ENCODE data around the gene PSMA2.

Gene PSMA2

DNA sequence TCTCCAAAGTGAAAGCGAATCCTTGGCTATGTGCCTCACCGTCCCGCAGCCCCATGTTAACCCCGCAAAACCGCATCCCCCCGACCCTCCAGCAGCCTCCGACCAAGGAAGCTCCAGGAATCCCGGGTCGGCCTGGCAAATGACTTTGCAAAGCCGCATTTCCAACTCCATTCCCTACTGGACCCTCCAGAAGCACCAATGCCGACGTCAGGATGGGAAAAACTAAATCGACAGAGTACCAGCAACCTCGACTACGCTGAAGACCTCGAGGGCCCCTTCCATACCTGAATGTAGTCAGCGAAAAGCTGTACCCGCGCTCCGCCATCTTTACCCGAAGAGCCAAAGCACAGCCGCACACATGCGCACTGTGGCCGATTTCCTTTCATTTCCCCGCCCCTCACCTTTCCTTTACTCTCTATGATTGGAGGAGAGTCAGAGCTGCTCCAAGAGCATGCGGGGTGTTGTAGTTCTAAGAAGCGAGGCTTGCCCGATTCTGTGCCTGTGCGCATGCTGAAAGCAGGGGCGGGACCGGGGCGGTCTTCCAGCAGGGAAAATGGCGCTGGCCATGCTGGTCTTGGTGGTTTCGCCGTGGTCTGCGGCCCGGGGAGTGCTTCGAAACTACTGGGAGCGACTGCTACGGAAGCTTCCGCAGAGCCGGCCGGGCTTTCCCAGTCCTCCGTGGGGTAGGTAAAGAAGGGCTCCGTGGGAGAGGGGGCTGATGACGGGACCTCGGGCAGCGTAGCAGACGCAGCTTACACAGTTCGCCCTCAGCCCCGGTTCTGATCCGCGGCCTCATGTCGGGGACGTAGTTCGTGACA lies at the start of gene PSMA2, which contains the start of gene MRPL32:
PSMA2 (minus strand) TSS at position 341 of the 818 bp plus-strand sequence; CDS start at position 325, 16 bp downstream.
MRPL32 (plus strand) TSS at position 543 of the 818 bp plus-strand sequence; CDS start at position 554, 11 bp downstream.
- DNase-seq, result peak; percentile 98

- no peak for DNase-seq
These were observed 49.6 kb upstream of the PSMA2 start for GRCh38 chr7:42981601-42982000.

DNA sequence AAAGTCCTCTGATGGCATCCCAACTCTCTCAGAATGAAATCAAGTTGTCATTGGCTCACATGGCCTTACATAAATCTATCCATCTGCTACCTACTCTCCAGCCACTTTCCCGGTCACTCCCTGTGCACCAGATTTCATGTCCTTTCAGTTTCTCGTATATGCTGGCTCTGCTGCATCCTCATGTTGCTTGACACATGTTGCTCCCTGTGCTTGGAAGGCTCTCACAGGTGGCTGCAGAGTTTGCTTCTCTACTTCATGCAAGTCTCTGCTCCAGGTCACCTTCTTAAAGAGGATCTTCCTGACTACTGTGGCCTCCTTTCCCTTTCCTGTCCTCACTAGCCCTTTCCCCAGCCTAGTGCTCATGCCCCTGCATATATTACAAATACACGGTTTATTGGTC lies 48.5 kb upstream of the PSMA2 start:
- no peak for DNase-seq

DNA sequence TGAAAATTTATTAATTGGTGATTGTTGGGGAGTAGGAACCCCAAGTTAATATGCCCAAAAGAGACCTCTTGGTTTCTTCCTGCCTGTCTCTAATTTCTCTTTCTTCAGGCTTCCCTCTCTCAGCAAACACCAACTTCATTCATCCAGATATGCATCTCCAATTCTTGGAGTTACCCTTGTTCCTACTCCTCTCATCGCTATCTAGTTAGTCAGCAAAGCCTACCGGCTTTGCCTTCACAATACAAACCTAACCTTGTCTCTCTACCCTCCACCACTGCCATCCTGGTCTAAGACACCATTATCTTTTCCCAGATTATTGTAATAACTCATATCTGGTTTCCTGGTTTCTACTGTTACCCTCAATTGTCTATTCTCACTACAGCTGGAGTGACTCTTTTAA lies 48.1 kb upstream of the PSMA2 start:
- DNase-seq, result no peak

DNA sequence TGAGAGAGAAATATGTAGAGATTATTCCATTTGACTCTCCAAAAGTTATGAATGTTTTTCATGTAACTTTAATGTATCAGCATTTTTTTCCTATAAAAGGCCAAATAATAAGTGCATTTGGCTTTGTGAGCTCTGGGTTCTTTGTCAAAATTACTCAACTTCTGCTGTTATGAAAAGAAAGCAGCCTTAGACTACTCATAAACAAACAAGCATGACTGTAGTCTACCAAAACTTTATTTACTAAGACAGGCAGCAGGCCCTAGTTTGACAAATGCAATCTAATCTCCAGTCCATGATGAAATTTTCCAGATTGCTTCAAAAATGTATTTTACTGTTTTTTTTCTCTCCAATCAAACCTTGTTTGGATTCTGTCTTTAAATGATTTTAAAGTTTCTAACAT lies 46.5 kb upstream of the PSMA2 start:
- no peak for DNase-seq

DNA sequence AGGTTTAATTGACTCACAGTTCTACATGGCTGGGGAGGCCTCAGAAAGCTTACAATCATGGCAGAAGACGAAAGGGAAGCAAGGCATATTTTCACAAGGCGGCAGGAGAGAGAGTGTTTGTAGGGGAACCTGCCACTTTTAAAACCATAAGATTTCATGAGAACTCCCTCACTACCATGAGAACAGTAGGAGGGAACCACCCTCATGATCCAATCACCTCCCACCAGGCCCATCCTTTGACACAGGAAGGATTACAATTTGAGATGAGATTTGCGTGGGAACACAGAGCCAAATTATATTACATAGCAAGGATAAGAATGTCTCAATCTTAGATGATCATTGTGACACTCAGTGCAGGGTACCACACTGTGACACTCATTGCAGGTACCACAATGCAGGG lies 44.4 kb upstream of the PSMA2 start:
- DNase-seq, result no peak

DNA sequence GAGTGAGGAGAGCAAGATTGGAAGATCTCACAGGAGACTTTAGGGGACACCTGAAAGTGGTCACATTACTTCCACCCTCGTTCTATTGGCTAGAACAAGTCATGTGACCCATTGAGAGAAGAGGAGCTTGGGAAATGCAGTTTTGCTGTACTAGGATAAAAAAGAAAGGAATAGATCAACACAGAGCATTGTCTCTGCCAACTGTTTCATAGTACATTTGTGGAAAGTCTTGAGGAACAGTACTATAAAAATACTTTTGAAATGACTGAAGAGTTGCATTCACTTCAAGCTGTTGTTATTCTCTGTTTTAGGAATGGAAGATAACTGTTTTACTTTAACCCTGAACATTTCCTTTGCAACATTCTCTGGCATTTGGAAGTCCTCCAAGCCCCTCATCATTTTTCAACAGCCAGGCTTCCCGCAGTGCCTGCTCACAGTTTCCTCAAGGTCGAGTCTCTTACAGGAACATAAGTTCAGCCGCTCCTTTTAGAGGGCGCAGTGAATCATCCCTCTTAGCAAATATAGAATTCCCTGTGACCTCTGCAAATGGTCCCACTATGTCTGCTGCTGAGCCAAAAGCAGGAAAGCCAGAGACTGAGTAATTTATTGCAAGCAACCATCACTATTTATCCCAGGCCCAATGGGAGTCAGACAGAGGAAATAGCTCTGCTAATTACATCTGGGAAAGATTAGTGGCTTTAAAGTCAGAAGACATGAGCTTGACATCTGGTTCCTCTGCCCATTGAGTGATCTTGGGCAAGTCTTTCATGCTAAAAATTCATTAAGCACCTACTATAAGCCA lies 40.9 kb upstream of the PSMA2 start:
- DNase-seq, result no peak

- no peak for DNase-seq
These were observed 35.4 kb upstream of the PSMA2 start for GRCh38 chr7:42967391-42967790.

- DNase-seq, result no peak
These were observed 33.2 kb upstream of the PSMA2 start for GRCh38 chr7:42964849-42965805.

DNA sequence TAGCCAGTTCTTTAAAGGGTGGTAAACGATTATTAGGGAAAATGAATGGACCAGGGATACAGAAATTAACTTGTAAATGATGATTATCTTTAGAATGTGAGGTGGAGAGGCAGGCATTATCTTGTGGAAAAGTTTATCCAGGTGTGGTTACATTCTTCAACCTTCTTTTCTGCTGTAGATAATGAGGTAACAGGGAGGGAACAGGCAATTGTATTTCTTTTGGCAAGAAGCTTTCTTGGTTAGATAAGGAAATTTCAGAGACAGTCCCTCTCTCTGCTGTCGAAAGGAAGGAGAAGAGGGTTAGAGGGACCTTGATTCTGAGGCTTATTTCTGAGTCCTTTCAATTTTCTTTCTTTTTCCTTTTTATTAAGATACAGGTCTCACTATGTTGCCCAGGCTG lies 32.3 kb upstream of the PSMA2 start:
- no peak for DNase-seq

DNA sequence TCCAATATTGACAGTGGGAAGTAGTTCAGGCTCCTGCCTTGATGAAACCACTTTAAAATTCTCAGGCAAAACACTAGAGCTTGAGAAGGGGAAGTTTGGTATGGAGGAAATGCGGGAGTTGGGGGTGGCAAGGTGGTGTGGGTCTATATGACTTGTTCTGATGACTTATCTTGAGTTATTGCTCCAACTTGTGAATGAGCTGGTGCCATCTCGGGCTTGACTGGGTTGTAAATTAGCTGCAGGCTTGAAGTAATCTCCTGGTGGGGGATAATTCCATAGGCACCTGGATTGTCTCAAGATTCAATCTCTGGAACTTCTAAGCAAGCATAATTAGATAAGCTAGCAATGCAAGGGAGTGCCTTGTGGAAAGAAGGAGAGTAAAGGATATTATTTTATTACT lies 29.2 kb upstream of the PSMA2 start:
- no peak for DNase-seq

GRCh38 chr7:42960762-42961161 lies 28.8 kb upstream of the PSMA2 start:
- no peak for DNase-seq

DNA sequence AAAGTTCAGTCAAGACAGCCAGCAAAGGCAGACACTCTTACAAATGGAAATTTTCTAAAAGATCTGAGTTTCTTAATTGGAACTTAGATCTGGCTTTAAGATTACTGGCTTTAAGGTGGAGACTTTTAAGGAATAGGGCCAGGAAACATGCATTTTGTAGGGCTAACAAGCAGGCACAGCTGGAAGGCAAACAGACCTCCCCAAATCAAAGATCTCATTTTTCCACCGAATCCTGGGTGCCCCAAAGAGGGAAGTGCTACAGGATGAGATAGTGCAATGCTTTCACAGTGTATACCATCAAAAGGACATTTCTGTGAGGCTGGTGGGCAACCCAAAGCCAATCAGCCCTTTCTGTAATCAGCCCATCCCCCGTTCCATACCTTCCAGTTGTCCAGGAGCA lies 27.6 kb upstream of the PSMA2 start:
- no peak for DNase-seq

GRCh38 chr7:42956062-42956461 lies 24.1 kb upstream of the PSMA2 start:
- DNase-seq, result no peak

DNA sequence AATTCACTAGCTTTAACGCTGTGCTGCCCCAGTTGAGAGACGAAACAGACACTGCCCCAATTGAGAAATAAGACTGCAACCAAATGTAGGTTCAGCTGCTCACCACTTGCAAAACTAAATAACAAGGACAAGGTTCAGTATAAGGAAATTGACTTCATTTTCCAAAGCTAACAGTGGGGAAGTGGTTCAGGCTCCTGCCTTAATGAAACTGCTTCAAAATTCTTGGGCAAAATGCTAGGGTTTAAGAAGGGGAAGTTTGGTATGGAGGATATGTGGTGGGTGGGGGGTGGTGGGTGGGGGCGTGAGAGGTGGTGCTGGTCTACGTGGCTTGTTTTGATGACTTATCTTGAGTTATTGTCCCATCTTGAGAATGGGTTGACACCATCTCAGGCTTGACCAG lies 22.0 kb upstream of the PSMA2 start:
- no peak for DNase-seq

GRCh38 chr7:42952328-42952727 lies 20.4 kb upstream of the PSMA2 start:
- DNase-seq, result no peak

DNA sequence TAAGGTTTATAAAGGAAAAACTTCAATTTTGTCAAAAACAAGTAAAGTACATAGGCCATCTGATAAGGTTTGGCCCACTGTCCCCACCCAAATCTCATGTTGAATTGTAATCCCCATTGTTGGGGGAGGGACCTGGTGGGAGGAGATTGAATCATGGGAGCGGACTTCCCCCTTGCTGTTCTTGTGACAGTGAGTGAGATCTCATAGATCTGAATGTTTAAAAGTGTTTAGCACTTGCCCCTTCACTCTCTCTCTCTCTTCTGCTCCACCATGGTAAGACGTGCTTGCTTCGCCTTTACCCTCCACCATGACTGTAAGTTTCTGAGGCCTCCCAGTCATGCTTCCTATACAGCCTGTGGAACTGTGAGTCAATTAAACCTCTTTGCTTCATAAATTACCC lies 18.4 kb upstream of the PSMA2 start:
- no peak for DNase-seq

- no peak for DNase-seq
These were observed 15.5 kb upstream of the PSMA2 start for GRCh38 chr7:42947521-42947920.

GRCh38 chr7:42946627-42946950 lies 14.6 kb upstream of the PSMA2 start:
- no peak for DNase-seq

DNA sequence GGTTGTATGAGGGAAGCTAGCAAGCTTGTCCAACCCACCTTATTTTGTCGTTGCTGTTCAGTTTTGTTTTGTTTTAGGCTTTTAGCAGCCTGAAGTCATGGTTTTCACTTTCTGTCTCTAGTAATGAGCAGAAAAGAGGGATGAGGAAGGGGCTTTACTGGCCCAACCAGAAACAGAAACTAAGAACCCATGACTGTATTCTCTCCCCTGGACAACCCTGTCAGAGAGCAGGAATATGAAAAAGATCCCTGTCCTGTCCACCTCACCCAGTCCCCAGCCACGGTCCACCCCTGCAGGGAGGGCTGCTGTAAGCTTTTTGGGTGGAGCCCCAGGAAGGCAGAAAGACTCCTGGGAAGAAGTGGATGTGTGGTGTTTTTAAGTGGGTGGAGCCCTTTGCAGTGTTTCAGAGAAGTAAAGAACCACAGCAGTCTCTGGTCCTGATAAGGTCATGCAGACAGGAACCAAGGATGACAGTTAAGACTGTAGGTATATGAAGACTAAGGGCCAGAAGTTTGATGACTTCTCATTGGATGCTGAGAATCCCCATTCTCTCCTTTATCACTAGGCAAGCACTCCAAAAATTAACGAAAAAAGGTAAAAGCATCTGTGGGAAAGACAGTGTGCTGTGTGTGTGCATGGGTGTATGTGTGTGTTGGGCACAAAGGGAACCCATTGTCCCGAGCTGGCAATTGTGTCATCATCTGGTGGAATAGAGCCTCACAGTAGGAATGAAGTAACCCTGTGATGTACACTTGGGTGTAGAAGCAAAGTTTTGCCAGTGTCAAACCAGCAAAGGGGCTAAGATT lies 14.1 kb upstream of the PSMA2 start:
- DNase-seq, result no peak

DNA sequence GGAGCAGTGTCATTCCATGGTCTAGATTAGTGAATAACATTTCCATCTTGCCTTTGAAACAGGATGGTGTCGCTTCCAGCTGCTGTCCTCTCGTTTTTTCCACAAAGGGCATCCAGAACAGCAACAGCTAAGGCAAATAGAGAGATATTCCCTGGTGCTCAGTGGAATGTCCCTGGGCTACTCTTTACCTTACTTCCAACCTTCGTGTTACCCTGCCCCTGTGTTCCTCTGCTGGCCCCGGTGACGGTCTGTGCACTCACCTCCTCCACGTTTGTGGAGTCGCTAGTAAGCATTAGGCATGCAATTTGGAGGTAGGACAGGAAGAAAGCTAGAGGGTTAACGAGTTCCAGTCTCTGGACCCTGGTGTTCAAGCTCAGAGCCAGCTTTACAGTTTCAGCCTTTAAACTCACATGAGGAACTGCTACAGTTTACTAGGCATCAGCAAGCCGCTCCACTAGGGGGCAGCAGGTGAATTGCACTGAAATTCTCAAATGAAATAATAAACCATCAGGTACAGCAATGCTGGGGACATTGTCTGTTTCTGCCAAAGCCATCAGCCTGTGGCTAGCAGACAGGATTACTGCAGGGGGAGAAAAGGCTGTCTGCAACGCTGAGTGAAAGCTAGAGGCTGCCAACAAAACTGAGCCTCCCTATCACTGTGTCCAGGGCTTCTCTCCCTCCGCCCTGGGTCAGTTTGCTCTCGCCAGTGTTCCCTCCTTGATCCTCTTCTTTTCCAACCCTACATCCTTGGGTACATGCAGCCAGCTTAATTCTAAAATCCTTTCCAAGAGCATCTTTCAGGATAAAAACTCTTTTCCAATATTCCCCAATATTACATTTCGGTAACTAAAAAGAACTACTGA lies 9.2 kb upstream of the PSMA2 start:
- DNase-seq, result peak; percentile 84
